Mesendoderm (in vitro differentiated cells): Measurements from ENCODE around the gene KCNT1.

ENCODE experiments used
- DNase-seq: peaks from one replicate; pipeline ENCODE4 v3.0.0; 2013
- H2AK5ac ChIP-seq: 2 replicates; pipeline ENCODE4 v1.6.1; 2013; ENCODE audit warnings: low read length, inconsistent platforms
- H2BK120ac ChIP-seq: 2 replicates; pipeline ENCODE4 v1.6.1; 2013; ENCODE audit warnings: low read depth, mild to moderate bottlenecking, low read length, moderate library complexity, mixed read lengths
- H2BK15ac ChIP-seq: replicated peaks from 2 replicates; pipeline ENCODE4 v1.6.1; 2013; ENCODE audit warnings: low read depth, mild to moderate bottlenecking, moderate library complexity
- H2BK5ac ChIP-seq: 2 replicates; pipeline ENCODE4 v1.6.1; 2013; ENCODE audit warnings: low read length, inconsistent platforms
- H3K18ac ChIP-seq: 2 replicates; pipeline ENCODE4 v1.6.1; 2013; ENCODE audit warnings: mild to moderate bottlenecking, low read length, mixed read lengths
- H3K23ac ChIP-seq: one replicate; pipeline ENCODE4 v1.6.1; 2013; ENCODE audit warnings: low read length
- H3K27ac ChIP-seq: 2 replicates; pipeline ENCODE4 v1.5.1; 2013; ENCODE audit warnings: low read depth, mild to moderate bottlenecking, inconsistent platforms, low read length, moderate library complexity
- H3K27me3 ChIP-seq: 2 replicates; pipeline ENCODE4 v1.6.1; 2013; ENCODE audit warnings: low read length, control low read depth, mild to moderate bottlenecking, inconsistent platforms; ENCODE audit not compliant: insufficient read depth, poor library complexity
- H3K36me3 ChIP-seq: 2 replicates; pipeline ENCODE4 v1.6.1; 2013; ENCODE audit warnings: low read length, inconsistent platforms; ENCODE audit not compliant: control insufficient read depth, insufficient read depth
- H3K4ac ChIP-seq: one replicate; pipeline ENCODE4 v1.6.1; 2013; ENCODE audit warnings: low read depth, mild to moderate bottlenecking, low read length, moderate library complexity
- H3K4me1 ChIP-seq: 2 replicates; pipeline ENCODE4 v1.6.1; 2013; ENCODE audit warnings: low read depth, low read length, inconsistent platforms; ENCODE audit not compliant: control insufficient read depth
- H3K4me2 ChIP-seq: 2 replicates; pipeline ENCODE4 v1.6.1; 2013; ENCODE audit warnings: low read length
- H3K4me3 ChIP-seq: 2 replicates; pipeline ENCODE4 v1.5.1; 2013; ENCODE audit warnings: mild to moderate bottlenecking, low read length
- H3K56ac ChIP-seq: one replicate; pipeline ENCODE4 v1.6.1; 2013; ENCODE audit warnings: low read length
- H3K79me1 ChIP-seq: 2 replicates; pipeline ENCODE4 v1.6.1; 2013; ENCODE audit warnings: low read length, inconsistent platforms
- H3K79me2 ChIP-seq: 2 replicates; pipeline ENCODE4 v1.6.1; 2013; ENCODE audit warnings: mild to moderate bottlenecking, low read length; ENCODE audit not compliant: control insufficient read depth, insufficient read depth
- H3K9ac ChIP-seq: 2 replicates; pipeline ENCODE4 v1.6.1; 2013; ENCODE audit warnings: low read length, inconsistent platforms
- H4K5ac ChIP-seq: one replicate; pipeline ENCODE4 v1.6.1; 2013; ENCODE audit warnings: low read length
- H4K8ac ChIP-seq: one replicate; pipeline ENCODE4 v1.6.1; 2013; ENCODE audit warnings: low read depth, mild to moderate bottlenecking, control low read depth, low read length, moderate library complexity
- WGBS: extraction: QIAGEN DNeasy Blood & Tissue Kit; methylation state at CpG from one replicate; pipeline ENCODE4 v1.1.7; 2013; ENCODE audit warnings: low lambda C conversion rate, missing lambda C conversion rate; ENCODE audit not compliant: insufficient coverage; ENCODE audit errors: extremely low coverage; 5-methylcytosine and 5-hydroxymethylcytosine counted together

KCNT1 gene

DNA sequence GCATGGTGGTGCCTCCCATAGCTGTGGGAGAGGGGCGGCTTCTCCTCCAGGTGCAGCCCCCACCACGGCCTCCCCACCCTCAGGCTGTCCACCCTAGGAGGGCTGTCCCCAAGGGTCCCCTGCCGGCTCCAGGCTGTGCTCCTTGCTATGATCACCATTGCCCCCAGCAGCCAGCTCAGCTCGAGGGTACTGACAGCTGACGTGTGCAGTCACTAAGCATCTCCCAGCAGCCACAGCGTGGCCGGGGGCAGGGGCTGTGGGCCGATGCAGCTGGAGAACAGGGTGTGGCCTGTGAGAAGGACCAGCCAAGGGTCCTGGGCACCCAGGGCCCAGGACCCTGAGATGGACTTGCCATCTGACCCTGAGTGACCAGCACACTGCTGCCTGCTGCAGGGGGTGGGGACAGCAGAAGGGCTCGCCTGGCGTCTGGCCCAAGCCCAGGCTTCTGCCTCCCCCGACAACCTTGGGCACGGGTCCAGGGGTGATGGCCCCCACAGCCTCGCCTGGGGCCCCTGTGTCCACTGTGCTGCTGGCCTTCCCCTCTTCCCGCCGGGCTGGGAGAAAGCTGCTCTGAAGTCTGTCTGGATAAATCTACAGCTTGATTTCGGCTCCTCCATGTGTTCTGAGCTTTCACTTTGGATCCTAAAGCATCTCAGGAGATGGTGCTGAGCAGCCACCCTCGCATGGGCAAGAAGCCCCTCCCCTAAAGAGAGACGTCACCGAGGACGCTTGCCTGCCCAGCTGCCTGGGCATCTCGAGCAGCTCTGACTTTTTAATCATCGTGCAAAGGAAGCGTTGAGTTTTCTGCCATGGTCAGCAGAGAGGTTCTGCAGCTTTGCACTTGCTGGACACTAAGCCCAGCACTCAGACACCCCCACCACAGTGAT lies 5.5 kb downstream of the KCNT1 start:
- no peaks in the 10 kb centered on the region for H3K79me1 ChIP-seq
- H3K23ac ChIP-seq: no peak overlapping the region
- H3K79me2 ChIP-seq: no peaks in the 10 kb centered on the region
- H2BK15ac ChIP-seq: no peak overlapping the region
- H3K4me2 ChIP-seq: no peak overlapping the region
- H3K4me1 ChIP-seq: no peaks in the 10 kb centered on the region
- no peak overlapping the region for H4K8ac ChIP-seq
- H3K36me3 ChIP-seq: no peaks in the 10 kb centered on the region
- no peak overlapping the region for H3K4me3 ChIP-seq
- WGBS: no CpG with 5 or more reads among the region's 23 CpGs
- no peak for DNase-seq
- H3K18ac ChIP-seq: no peak overlapping the region
- H3K56ac ChIP-seq: no peak overlapping the region
- no peak overlapping the region for H3K4ac ChIP-seq
- no peak overlapping the region for H2AK5ac ChIP-seq
- H2BK120ac ChIP-seq: no peak overlapping the region
- no peaks in the 10 kb centered on the region for H3K27me3 ChIP-seq
- no peak overlapping the region for H4K5ac ChIP-seq
- no peak overlapping the region for H3K27ac ChIP-seq
- H3K9ac ChIP-seq: no peak overlapping the region
- no peak overlapping the region for H2BK5ac ChIP-seq

DNA sequence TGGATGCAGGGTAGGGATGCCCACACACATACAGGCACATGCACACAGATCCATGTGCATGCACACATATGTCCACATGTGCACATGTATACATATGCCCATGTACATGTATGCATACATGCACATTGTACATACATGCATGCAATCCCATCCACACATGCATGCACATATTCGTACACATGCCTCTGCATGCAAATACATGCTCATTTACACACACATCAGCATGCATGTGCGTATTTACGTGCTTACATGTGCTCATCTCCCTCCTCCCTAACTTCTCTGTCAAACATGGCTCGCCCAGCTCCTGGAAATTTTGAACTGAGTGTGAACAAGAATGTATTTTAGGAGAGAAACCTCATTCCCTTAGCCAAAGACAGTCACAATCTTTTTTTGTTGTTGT lies 6.2 kb downstream of the KCNT1 start:
- WGBS: no CpG with 5 or more reads among the region's 4 CpGs
- H3K27me3 ChIP-seq: no peaks in the 10 kb centered on the region

DNA sequence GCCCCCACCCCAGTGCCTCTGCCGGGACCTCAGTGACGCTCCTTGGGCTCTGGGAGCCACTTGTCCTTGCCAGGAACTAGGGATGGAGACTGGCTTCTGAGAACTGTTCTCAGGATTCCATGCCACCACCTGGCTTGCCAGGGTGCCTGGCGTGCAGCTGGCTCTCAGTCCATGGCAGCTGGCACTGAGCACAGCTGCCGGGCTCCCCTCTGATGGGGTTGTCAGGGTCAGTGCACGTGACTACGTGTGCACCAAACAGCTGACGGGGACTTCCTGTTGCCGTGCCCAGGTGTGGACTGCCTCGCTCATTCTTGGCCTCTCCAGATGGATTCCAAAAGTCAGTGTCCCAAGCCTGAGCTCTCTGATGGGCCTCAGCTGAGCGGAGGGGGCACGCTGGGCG lies 9.4 kb downstream of the KCNT1 start:
- H3K4ac ChIP-seq: no peak overlapping the region
- no CpG with 5 or more reads among the region's 12 CpGs for WGBS
- H2BK120ac ChIP-seq: no peak overlapping the region
- H2BK15ac ChIP-seq: no peak overlapping the region
- no peak overlapping the region for H2BK5ac ChIP-seq
- H3K36me3 ChIP-seq: no peaks in the 10 kb centered on the region
- H3K79me1 ChIP-seq: no peaks in the 10 kb centered on the region
- no peak overlapping the region for H2AK5ac ChIP-seq
- H3K27ac ChIP-seq: no peak overlapping the region
- no peak overlapping the region for H3K23ac ChIP-seq
- no peak overlapping the region for H3K18ac ChIP-seq
- H3K27me3 ChIP-seq: peaks cover 5% of the 10 kb centered on the region
- H3K4me3 ChIP-seq: no peak overlapping the region
- DNase-seq: no peak
- no peaks in the 10 kb centered on the region for H3K4me1 ChIP-seq
- H4K5ac ChIP-seq: no peak overlapping the region
- H3K56ac ChIP-seq: no peak overlapping the region
- no peak overlapping the region for H3K4me2 ChIP-seq
- no peaks in the 10 kb centered on the region for H3K79me2 ChIP-seq
- H4K8ac ChIP-seq: no peak overlapping the region
- H3K9ac ChIP-seq: no peak overlapping the region

More for the DNA sequence above, 6.2 kb downstream of the KCNT1 start:
- H3K18ac ChIP-seq: no peak overlapping the region
- no peaks in the 10 kb centered on the region for H3K4me1 ChIP-seq
- no peak overlapping the region for H2AK5ac ChIP-seq
- no peak overlapping the region for H2BK120ac ChIP-seq
- H3K4me3 ChIP-seq: no peak overlapping the region
- no peak overlapping the region for H2BK15ac ChIP-seq
- no peaks in the 10 kb centered on the region for H3K79me1 ChIP-seq
- H3K9ac ChIP-seq: no peak overlapping the region
- no peak overlapping the region for H3K4ac ChIP-seq
- H3K27ac ChIP-seq: no peak overlapping the region
- no peak overlapping the region for H3K56ac ChIP-seq
- H3K23ac ChIP-seq: no peak overlapping the region
- no peak for DNase-seq
- H3K36me3 ChIP-seq: no peaks in the 10 kb centered on the region
- no peak overlapping the region for H4K8ac ChIP-seq
- H2BK5ac ChIP-seq: no peak overlapping the region
- H3K79me2 ChIP-seq: no peaks in the 10 kb centered on the region
- no peak overlapping the region for H4K5ac ChIP-seq
- no peak overlapping the region for H3K4me2 ChIP-seq

DNA sequence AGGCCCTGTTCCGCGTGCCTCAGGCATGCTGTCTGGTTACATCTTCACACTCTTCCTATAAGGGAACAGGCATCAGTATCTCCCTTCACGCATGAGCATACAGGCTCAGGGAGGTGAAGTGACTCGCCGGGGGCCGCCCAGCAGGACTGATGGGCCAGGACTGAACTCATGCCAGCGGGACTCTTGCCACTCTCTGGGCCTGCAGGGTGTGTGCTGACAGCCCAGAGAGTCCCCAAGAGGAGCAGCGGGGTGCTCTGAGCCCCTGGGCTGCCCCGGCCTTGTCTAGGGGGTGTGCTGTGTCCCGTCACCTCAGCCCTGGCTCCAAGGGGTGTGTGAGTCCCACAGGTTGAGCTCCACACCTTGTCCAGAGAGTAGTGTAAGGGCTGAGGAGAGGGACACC lies 9.9 kb downstream of the KCNT1 start:
- no peak overlapping the region for H2BK120ac ChIP-seq
- H3K4me3 ChIP-seq: no peak overlapping the region
- H3K79me1 ChIP-seq: no peaks in the 10 kb centered on the region
- no CpG with 5 or more reads among the region's 10 CpGs for WGBS
- H3K27me3 ChIP-seq: peaks cover 5% of the 10 kb centered on the region
- no peak overlapping the region for H3K27ac ChIP-seq
- H4K5ac ChIP-seq: no peak overlapping the region
- no peak overlapping the region for H2BK15ac ChIP-seq
- no peak overlapping the region for H3K4me2 ChIP-seq
- DNase-seq: no peak
- H4K8ac ChIP-seq: no peak overlapping the region
- H3K4ac ChIP-seq: no peak overlapping the region
- H3K18ac ChIP-seq: no peak overlapping the region
- H3K9ac ChIP-seq: no peak overlapping the region
- H3K4me1 ChIP-seq: no peaks in the 10 kb centered on the region
- no peak overlapping the region for H3K23ac ChIP-seq
- H3K36me3 ChIP-seq: no peaks in the 10 kb centered on the region
- no peak overlapping the region for H3K56ac ChIP-seq
- H2BK5ac ChIP-seq: no peak overlapping the region
- H3K79me2 ChIP-seq: no peaks in the 10 kb centered on the region
- no peak overlapping the region for H2AK5ac ChIP-seq

DNA sequence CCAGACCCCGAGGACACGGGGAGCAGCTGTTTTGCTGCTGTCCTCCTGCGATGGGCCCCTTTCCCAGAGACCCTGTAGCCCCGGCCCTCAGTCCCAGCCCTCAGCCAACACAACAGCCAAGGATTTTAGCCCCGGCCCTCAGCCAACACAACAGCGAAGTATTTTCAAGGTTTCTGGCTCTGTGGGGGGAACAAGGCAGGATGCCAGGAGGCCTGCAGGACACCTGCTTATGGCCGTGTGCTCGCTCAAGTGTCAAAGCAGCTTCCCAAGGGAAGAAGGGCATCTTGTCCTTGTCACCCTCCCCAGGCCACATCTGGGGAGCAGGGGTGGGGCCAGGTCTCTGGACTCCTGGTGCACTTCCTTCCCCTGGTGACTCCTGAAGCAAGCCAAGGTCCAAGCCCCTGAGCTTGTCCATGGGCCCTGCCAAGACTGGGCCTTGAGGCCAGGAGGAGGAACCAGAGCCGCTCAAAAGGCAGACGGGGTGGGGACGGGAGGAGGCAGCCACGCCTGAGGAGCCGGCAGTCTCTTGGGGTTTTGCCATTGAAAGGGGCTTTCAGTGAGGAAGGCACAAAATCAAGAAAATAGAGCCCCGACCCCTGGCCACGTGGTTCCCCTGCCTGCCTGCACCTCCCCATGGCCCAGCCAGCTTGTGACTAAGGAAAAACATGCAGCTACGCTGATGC lies 10.8 kb downstream of the KCNT1 start:
- Histone ChIP-seq H3K79me1 (no peaks in the 10 kb centered on the region), H2BK15ac (no peak overlapping the region), H3K36me3 (no peaks in the 10 kb centered on the region), H2BK120ac (no peak overlapping the region), H3K27ac (no peak overlapping the region), H2BK5ac (no peak overlapping the region), H3K4me3 (no peak overlapping the region), H4K5ac (no peak overlapping the region), H3K9ac (no peak overlapping the region), H3K27me3 (peaks cover 5% of the 10 kb centered on the region), H3K23ac (no peak overlapping the region), H3K4me2 (no peak overlapping the region), H2AK5ac (no peak overlapping the region), H3K79me2 (no peaks in the 10 kb centered on the region), H3K18ac (no peak overlapping the region), H3K56ac (no peak overlapping the region), H3K4me1 (no peaks in the 10 kb centered on the region), H3K4ac (no peak overlapping the region), H4K8ac (no peak overlapping the region)
- DNase-seq: no peak
- WGBS: no CpG with 5 or more reads among the region's 16 CpGs
